Liver (tissue), 9 donors: ENCODE results near the gene TMEM151B. TPM values are rescaled to one million over a fixed set of nuclear protein-coding genes. Genes with fewer than 3 reads are reported as not detected.

Experiments
- DNase-seq: peaks from one replicate; pipeline ENCODE4 v3.0.0-alpha.2; 2017; ENCODE audit warnings: low spot score
- H3K27ac ChIP-seq, 2 donors: one replicate each; pipeline ENCODE4 v1.7.0; 2013; ENCODE audit warnings: inconsistent platforms in 2 of 2, low read length in 2 of 2, control low read depth in 1 of 2, low read depth in 1 of 2, mild to moderate bottlenecking in 1 of 2
- H3K27me3 ChIP-seq, 4 donors: one replicate each; pipeline versions ENCODE4 v1.6.1 to v1.7.0; 2013; ENCODE audit warnings: low read length in 3 of 4, inconsistent platforms in 1 of 4, mild to moderate bottlenecking in 1 of 4, moderate library complexity in 1 of 4; ENCODE audit not compliant: control insufficient read depth in 4 of 4, insufficient read depth in 4 of 4
- H3K36me3 ChIP-seq, 4 donors: one replicate each; pipeline versions ENCODE4 v1.6.1 to v1.7.0; 2013; ENCODE audit warnings: low read length in 3 of 4, mild to moderate bottlenecking in 3 of 4, low read depth in 1 of 4, moderate library complexity in 1 of 4; ENCODE audit not compliant: control insufficient read depth in 4 of 4, insufficient read depth in 3 of 4
- H3K4me1 ChIP-seq, 4 donors: one replicate each; pipeline versions ENCODE4 v1.6.1 to v1.7.0; 2013; ENCODE audit warnings: low read length in 3 of 4, mild to moderate bottlenecking in 3 of 4, moderate library complexity in 1 of 4; ENCODE audit not compliant: control insufficient read depth in 4 of 4, insufficient read depth in 4 of 4
- H3K4me3 ChIP-seq, 3 donors: one replicate each; pipeline versions ENCODE4 v1.6.1 to v1.7.0; 2013; ENCODE audit warnings: low read length in 3 of 3, control low read depth in 1 of 3, low read depth in 1 of 3, mild to moderate bottlenecking in 1 of 3
- H3K9ac ChIP-seq, 2 donors: one replicate each; pipeline ENCODE4 v1.7.0; 2013; ENCODE audit warnings: low read length in 2 of 2, mild to moderate bottlenecking in 2 of 2, moderate library complexity in 2 of 2, control low read depth in 1 of 2, low read depth in 1 of 2
- H3K9me3 ChIP-seq, 4 donors: one replicate each; pipeline versions ENCODE4 v1.6.1 to v1.7.0; 2013; ENCODE audit warnings: low read length in 3 of 4; ENCODE audit not compliant: control insufficient read depth in 4 of 4
- EGR1 ChIP-seq, 2 donors: IDR thresholded peaks; 2 replicates each; pipeline ENCODE4 v1.6.1; 2016 to 2018; ENCODE audit warnings: antibody characterized with exemption in 2 of 2, low read depth in 2 of 2
- FOXA1 ChIP-seq: IDR thresholded peaks from 2 replicates; pipeline ENCODE4 v1.6.1; 2016; ENCODE audit warnings: antibody characterized with exemption
- FOXA2 ChIP-seq: IDR thresholded peaks from 2 replicates; pipeline ENCODE4 v1.6.1; 2016; ENCODE audit warnings: antibody characterized with exemption
- GABPA ChIP-seq, 2 donors: IDR thresholded peaks in 1 of 2; conservative IDR thresholded peaks in 1 of 2; 2 replicates each; pipeline ENCODE4 v1.6.1; 2016; ENCODE audit warnings: antibody characterized with exemption in 2 of 2, mild to moderate bottlenecking in 1 of 2, moderate library complexity in 1 of 2
- HNF4A ChIP-seq, 2 donors: conservative IDR thresholded peaks; 2 replicates each; pipeline ENCODE4 v1.6.1; 2016; ENCODE audit warnings: antibody characterized with exemption in 2 of 2, mild to moderate bottlenecking in 2 of 2
- HNF4G ChIP-seq: IDR thresholded peaks from 2 replicates; pipeline ENCODE4 v1.6.1; 2016; ENCODE audit warnings: antibody characterized with exemption
- JUND ChIP-seq, 2 donors: IDR thresholded peaks; 2 replicates each; pipeline ENCODE4 v1.6.1; 2016; ENCODE audit warnings: antibody characterized with exemption in 2 of 2
- NR2F2 ChIP-seq: IDR thresholded peaks from 2 replicates; pipeline ENCODE4 v1.6.1; 2016; ENCODE audit warnings: antibody characterized with exemption
- RAD21 ChIP-seq, 2 donors: IDR thresholded peaks; 2 replicates each; pipeline ENCODE4 v1.6.1; 2016; ENCODE audit warnings: antibody characterized with exemption in 2 of 2, mild to moderate bottlenecking in 2 of 2
- RXRA ChIP-seq, 2 donors: IDR thresholded peaks; 2 replicates each; pipeline ENCODE4 v1.6.1; 2017 to 2018; ENCODE audit warnings: antibody characterized with exemption in 2 of 2, mild to moderate bottlenecking in 1 of 2
- SP1 ChIP-seq: IDR thresholded peaks from 2 replicates; pipeline ENCODE4 v1.6.1; 2018; ENCODE audit warnings: antibody characterized with exemption, mild to moderate bottlenecking
- TAF1 ChIP-seq: conservative IDR thresholded peaks from 2 replicates; pipeline ENCODE4 v1.6.1; 2016; ENCODE audit warnings: antibody characterized with exemption, mild to moderate bottlenecking
- YY1 ChIP-seq: IDR thresholded peaks from 2 replicates; pipeline ENCODE4 v1.6.1; 2016; ENCODE audit warnings: antibody characterized with exemption, mild to moderate bottlenecking
- WGBS: extraction: QIAGEN DNeasy Blood & Tissue Kit; methylation state at CpG from one replicate; pipeline ENCODE4 v1.1.7; 2013; 5-methylcytosine and 5-hydroxymethylcytosine counted together
- polyA plus RNA-seq, 2 donors: library from polyadenylated mRNA; stranded (reverse) in 1 of 2; unstranded in 1 of 2; fragments of 200-250 nt in 1 of 2; fragments of >200 nt in 1 of 2; fragmentation: Nextera tagmentation in 1 of 2; extraction: Ambion mirVana in 1 of 2; gene quantifications; one replicate each; pipeline versions ENCODE4 v1.2.1 to v1.2.3, GENCODE V29; 2013 to 2015
- total RNA-seq, 2 donors: library from RNA; depleted of rRNA; stranded (reverse); fragments of >200 nt; gene quantifications; one replicate each; pipeline ENCODE4 v1.2.3, GENCODE V29; 2014
- TF ChIP-seq, protein P1 (sequence below): IDR thresholded peaks from 2 replicates; pipeline ENCODE4 v1.6.1; 2016; ENCODE audit warnings: antibody characterized with exemption
- TF ChIP-seq, protein P2 (sequence below): IDR thresholded peaks from 2 replicates; pipeline ENCODE4 v1.6.1; 2016; ENCODE audit warnings: antibody characterized with exemption, mild to moderate bottlenecking
- TF ChIP-seq, protein P3 (sequence below): IDR thresholded peaks from 2 replicates; pipeline ENCODE4 v1.6.1; 2016; ENCODE audit warnings: antibody characterized with exemption
- TF ChIP-seq, protein P4 (sequence below): IDR thresholded peaks from 2 replicates; pipeline ENCODE4 v1.6.1; 2016; ENCODE audit warnings: antibody characterized with exemption
- donor health status: healthy.
- donor health status: healthy.
- donor health status: healthy.
- donor health status: healthy.
- donor health status: healthy.

The TMEM151B gene
- total and polyA plus RNA-seq, 4 donors: not detected

DNA sequence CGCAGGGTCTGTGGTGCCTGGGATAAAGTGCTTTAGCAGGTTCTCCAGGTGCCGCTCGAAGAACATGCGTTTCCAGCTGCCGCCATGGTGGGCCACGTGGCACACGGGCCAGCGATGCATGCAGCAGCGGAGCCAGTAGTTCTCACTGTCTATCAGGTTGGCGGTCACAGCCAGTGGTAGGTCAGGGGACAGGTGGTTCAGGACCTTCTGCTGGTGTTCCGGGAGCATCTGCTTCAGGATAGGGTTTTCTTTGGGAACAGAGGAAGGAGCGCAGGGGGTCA is 16.0 kb downstream of the TMEM151B start (continued):
- TF ChIP-seq, protein P1, sequence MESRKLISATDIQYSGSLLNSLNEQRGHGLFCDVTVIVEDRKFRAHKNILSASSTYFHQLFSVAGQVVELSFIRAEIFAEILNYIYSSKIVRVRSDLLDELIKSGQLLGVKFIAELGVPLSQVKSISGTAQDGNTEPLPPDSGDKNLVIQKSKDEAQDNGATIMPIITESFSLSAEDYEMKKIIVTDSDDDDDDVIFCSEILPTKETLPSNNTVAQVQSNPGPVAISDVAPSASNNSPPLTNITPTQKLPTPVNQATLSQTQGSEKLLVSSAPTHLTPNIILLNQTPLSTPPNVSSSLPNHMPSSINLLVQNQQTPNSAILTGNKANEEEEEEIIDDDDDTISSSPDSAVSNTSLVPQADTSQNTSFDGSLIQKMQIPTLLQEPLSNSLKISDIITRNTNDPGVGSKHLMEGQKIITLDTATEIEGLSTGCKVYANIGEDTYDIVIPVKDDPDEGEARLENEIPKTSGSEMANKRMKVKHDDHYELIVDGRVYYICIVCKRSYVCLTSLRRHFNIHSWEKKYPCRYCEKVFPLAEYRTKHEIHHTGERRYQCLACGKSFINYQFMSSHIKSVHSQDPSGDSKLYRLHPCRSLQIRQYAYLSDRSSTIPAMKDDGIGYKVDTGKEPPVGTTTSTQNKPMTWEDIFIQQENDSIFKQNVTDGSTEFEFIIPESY: no peak
- TF ChIP-seq FOXA1 (no peak), NR2F2 (no peak), HNF4G (no peak), RXRA (IDR thresholded peaks at IDR 0.05) (no peak)

DNA sequence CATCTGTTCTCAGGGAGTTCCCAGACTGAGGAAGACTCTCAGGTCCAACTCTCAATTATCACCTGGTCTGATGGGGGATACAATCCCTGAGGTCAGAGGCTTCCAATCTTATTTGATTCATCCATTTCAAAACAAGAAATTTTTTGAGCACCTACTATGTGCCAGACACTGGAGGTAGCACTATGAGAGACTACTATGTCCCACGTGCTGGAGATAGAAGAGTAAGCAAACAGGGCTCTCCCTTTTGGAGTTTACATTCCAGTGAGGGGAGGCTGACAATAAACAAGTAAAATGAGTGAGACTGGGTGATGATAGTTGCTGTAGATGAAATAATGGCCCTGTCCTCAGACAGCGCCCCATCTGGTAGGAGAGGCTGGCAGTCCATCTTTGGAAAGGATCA is 16.5 kb downstream of the TMEM151B start:
- no peak overlapping the region for H3K4me3 ChIP-seq
- TF ChIP-seq, protein P2, sequence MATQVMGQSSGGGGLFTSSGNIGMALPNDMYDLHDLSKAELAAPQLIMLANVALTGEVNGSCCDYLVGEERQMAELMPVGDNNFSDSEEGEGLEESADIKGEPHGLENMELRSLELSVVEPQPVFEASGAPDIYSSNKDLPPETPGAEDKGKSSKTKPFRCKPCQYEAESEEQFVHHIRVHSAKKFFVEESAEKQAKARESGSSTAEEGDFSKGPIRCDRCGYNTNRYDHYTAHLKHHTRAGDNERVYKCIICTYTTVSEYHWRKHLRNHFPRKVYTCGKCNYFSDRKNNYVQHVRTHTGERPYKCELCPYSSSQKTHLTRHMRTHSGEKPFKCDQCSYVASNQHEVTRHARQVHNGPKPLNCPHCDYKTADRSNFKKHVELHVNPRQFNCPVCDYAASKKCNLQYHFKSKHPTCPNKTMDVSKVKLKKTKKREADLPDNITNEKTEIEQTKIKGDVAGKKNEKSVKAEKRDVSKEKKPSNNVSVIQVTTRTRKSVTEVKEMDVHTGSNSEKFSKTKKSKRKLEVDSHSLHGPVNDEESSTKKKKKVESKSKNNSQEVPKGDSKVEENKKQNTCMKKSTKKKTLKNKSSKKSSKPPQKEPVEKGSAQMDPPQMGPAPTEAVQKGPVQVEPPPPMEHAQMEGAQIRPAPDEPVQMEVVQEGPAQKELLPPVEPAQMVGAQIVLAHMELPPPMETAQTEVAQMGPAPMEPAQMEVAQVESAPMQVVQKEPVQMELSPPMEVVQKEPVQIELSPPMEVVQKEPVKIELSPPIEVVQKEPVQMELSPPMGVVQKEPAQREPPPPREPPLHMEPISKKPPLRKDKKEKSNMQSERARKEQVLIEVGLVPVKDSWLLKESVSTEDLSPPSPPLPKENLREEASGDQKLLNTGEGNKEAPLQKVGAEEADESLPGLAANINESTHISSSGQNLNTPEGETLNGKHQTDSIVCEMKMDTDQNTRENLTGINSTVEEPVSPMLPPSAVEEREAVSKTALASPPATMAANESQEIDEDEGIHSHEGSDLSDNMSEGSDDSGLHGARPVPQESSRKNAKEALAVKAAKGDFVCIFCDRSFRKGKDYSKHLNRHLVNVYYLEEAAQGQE: no peak
- TF ChIP-seq RXRA (IDR thresholded peaks at IDR 0.05) (no peak), RAD21 (IDR thresholded peaks at IDR 0.05) (no peak)
- H3K36me3 ChIP-seq: no peaks in the 10 kb centered on the region
- no peaks in the 10 kb centered on the region for H3K4me1 ChIP-seq
- 47% methylated on average over 2 of the region's 2 CpGs for WGBS
- no peak for DNase-seq
- no peaks in the 10 kb centered on the region for H3K9me3 ChIP-seq
- peaks cover 0 to 9% (median 0%) of the 10 kb centered on the region in 4 donors for H3K27me3 ChIP-seq
- H3K27ac ChIP-seq: no peak overlapping the region
- no peak overlapping the region for H3K9ac ChIP-seq

DNA sequence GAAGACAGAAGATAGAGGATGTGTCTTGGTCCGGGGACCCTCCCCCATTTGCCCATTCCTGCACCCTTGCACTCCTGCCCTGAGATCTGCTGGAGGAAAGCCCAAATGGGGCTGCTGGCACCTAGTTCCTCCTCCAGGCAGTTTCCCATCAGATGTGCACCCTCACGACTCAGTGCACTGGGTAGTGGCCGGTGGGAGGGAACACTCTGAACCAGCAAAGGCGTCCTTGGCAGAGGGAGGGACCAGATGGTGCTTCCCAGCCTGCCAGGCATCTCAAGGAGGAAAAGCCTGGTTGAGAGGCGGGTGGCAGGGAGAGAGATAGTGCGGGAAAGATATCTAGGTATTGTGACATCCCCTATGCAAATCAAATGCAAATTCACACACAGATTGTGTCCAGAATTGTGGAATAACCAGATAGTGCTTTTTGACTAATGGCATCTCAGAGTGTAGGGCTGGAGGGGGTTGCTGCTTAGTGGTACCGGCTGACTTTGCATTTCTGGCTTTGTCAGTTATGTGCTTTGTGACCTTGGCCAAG is 19.5 kb downstream of the TMEM151B start:
- Histone ChIP-seq H3K4me1 (no peaks in the 10 kb centered on the region), H3K9me3 (no peaks in the 10 kb centered on the region), H3K9ac (no peak overlapping the region), H3K27ac (no peak overlapping the region), H3K27me3 (peaks cover 0 to 11% (median 3%) of the 10 kb centered on the region in 4 donors), H3K4me3 (no peak overlapping the region), H3K36me3 (no peaks in the 10 kb centered on the region)
- TF ChIP-seq, protein P1: no peak
- TF ChIP-seq, protein P2: no peak
- TF ChIP-seq TAF1 (no peak), HNF4G (no peak), SP1 (no peak), FOXA2 (no peak), EGR1 (IDR thresholded peaks at IDR 0.05; ENCODE audit: low read depth in 2 of 2) (no peak), HNF4A (conservative IDR thresholded peaks at IDR 0.05) (no peak), RAD21 (IDR thresholded peaks at IDR 0.05) (no peak), NR2F2 (no peak), FOXA1 (no peak), RXRA (IDR thresholded peaks at IDR 0.05) (no peak), YY1 (no peak), JUND (IDR thresholded peaks at IDR 0.05) (no peak), GABPA (IDR thresholded peaks at IDR 0.05 in 1 of 2, conservative IDR thresholded peaks at IDR 0.05 in 1 of 2) (no peak)
- TF ChIP-seq, protein P3, sequence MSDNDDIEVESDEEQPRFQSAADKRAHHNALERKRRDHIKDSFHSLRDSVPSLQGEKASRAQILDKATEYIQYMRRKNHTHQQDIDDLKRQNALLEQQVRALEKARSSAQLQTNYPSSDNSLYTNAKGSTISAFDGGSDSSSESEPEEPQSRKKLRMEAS: no peak
- TF ChIP-seq, protein P4, sequence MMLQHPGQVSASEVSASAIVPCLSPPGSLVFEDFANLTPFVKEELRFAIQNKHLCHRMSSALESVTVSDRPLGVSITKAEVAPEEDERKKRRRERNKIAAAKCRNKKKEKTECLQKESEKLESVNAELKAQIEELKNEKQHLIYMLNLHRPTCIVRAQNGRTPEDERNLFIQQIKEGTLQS: no peak
- no peak for DNase-seq
- WGBS: 46% methylated on average over 7 of the region's 7 CpGs
